H9 (cell line): ENCODE data around the gene ZBTB8OS. TPM values are rescaled to one million over a fixed set of nuclear protein-coding genes. Genes with fewer than 3 reads are reported as not detected.

Source experiments
- DNase-seq: peaks from one replicate; pipeline ENCODE4 v3.0.0-alpha.2; 2017
- H2AFZ ChIP-seq: one replicate; pipeline ENCODE4 v1.6.1; 2013; ENCODE audit warnings: mild to moderate bottlenecking, low read length, control low read depth, moderate library complexity
- H2AK5ac ChIP-seq: 2 replicates; pipeline ENCODE4 v1.6.1; 2013; ENCODE audit warnings: low read length, control low read depth, mixed read lengths; ENCODE audit not compliant: insufficient read length
- H2BK120ac ChIP-seq: one replicate; pipeline ENCODE4 v1.6.1; 2013; ENCODE audit warnings: low read depth, mild to moderate bottlenecking, low read length, control low read depth, inconsistent platforms; ENCODE audit not compliant: poor library complexity, severe bottlenecking
- H2BK12ac ChIP-seq: 2 replicates; pipeline ENCODE4 v1.6.1; 2013; ENCODE audit warnings: low read length, control low read depth, mixed read lengths, low read depth; ENCODE audit not compliant: insufficient read length
- H2BK15ac ChIP-seq: 2 replicates; pipeline ENCODE4 v1.6.1; 2013; ENCODE audit warnings: low read depth, low read length, control low read depth
- H2BK20ac ChIP-seq: one replicate; pipeline ENCODE4 v1.6.1; 2013; ENCODE audit warnings: low read depth, mild to moderate bottlenecking, low read length, control low read depth, inconsistent platforms; ENCODE audit not compliant: poor library complexity, severe bottlenecking
- H2BK5ac ChIP-seq: 2 replicates; pipeline ENCODE4 v1.6.1; 2013; ENCODE audit warnings: low read length, control low read depth, mixed read lengths; ENCODE audit not compliant: insufficient read length
- H3K14ac ChIP-seq: 2 replicates; pipeline ENCODE4 v1.6.1; 2013; ENCODE audit warnings: low read length, control low read depth; ENCODE audit not compliant: insufficient read depth
- H3K18ac ChIP-seq: 2 replicates; pipeline ENCODE4 v1.6.1; 2013; ENCODE audit warnings: low read depth, mild to moderate bottlenecking, mixed read lengths, low read length, control low read depth; ENCODE audit not compliant: insufficient read length
- H3K23ac ChIP-seq: 2 replicates; pipeline ENCODE4 v1.6.1; 2013; ENCODE audit warnings: low read length, control low read depth, mixed read lengths, low read depth; ENCODE audit not compliant: insufficient read length
- H3K23me2 ChIP-seq: 2 replicates; pipeline ENCODE4 v1.6.1; 2013; ENCODE audit warnings: low read depth, mild to moderate bottlenecking, mixed read lengths, low read length, control low read depth; ENCODE audit not compliant: insufficient read length, poor library complexity, severe bottlenecking
- H3K27ac ChIP-seq: 2 replicates; pipeline ENCODE4 v1.5.1; 2013; ENCODE audit warnings: low read length, control low read depth, mixed read lengths, low read depth; ENCODE audit not compliant: insufficient read length
- H3K27me3 ChIP-seq: 2 replicates; pipeline ENCODE4 v1.6.1; 2013; ENCODE audit warnings: low read length, control low read depth, inconsistent platforms; ENCODE audit not compliant: insufficient read depth
- H3K4ac ChIP-seq: 2 replicates; pipeline ENCODE4 v1.6.1; 2013; ENCODE audit warnings: low read depth, mild to moderate bottlenecking, control low read depth, inconsistent platforms, low read length, moderate library complexity
- H3K4me1 ChIP-seq: 2 replicates; pipeline ENCODE4 v1.6.1; 2013; ENCODE audit warnings: low read length, control low read depth, inconsistent platforms; ENCODE audit not compliant: insufficient read depth
- H3K4me2 ChIP-seq: 2 replicates; pipeline ENCODE4 v1.6.1; 2013; ENCODE audit warnings: low read length, control low read depth, mixed read lengths; ENCODE audit not compliant: insufficient read length, insufficient read depth
- H3K56ac ChIP-seq: 2 replicates; pipeline ENCODE4 v1.6.1; 2013; ENCODE audit warnings: low read depth, mild to moderate bottlenecking, mixed read lengths, low read length, control low read depth; ENCODE audit not compliant: insufficient read length
- H3K79me1 ChIP-seq: 2 replicates; pipeline ENCODE4 v1.6.1; 2013; ENCODE audit warnings: low read depth, mild to moderate bottlenecking, moderate library complexity, low read length, control low read depth, inconsistent platforms; ENCODE audit not compliant: insufficient read depth, poor library complexity, severe bottlenecking
- H3K79me2 ChIP-seq: 2 replicates; pipeline ENCODE4 v1.6.1; 2013; ENCODE audit warnings: low read length, control low read depth, inconsistent platforms; ENCODE audit not compliant: insufficient read depth
- H3K9ac ChIP-seq: 2 replicates; pipeline ENCODE4 v1.6.1; 2013; ENCODE audit warnings: low read length, control low read depth, mixed read lengths; ENCODE audit not compliant: insufficient read length; ENCODE audit errors: extremely low read depth
- H3K9me3 ChIP-seq: one replicate; pipeline ENCODE4 v1.6.1; 2013; ENCODE audit warnings: low read depth, low read length, inconsistent platforms; ENCODE audit not compliant: control insufficient read depth
- H3T11ph ChIP-seq: one replicate; pipeline ENCODE4 v1.6.1; 2013; ENCODE audit warnings: mild to moderate bottlenecking, low read length, control low read depth, inconsistent platforms
- H4K20me1 ChIP-seq: one replicate; pipeline ENCODE4 v1.6.1; 2013; ENCODE audit not compliant: control insufficient read depth, insufficient read length, insufficient read depth
- H4K5ac ChIP-seq: 2 replicates; pipeline ENCODE4 v1.6.1; 2013; ENCODE audit warnings: low read depth, mild to moderate bottlenecking, mixed read lengths, low read length, control low read depth; ENCODE audit not compliant: insufficient read length
- H4K8ac ChIP-seq: replicated peaks from 2 replicates; pipeline ENCODE4 v1.6.1; 2013; ENCODE audit warnings: low read length, control low read depth, mixed read lengths, low read depth; ENCODE audit not compliant: insufficient read length
- H4K91ac ChIP-seq: 2 replicates; pipeline ENCODE4 v1.6.1; 2013; ENCODE audit warnings: low read depth, mild to moderate bottlenecking, moderate library complexity, mixed read lengths, low read length, control low read depth; ENCODE audit not compliant: insufficient read length
- H3K27ac Mint-ChIP-seq, 3 experiments: 2 replicates in 2 of 3; 3 replicates in 1 of 3; pipeline ENCODE4 v1.8.0; 2020 to 2021; ENCODE audit warnings: mixed read lengths in 3 of 3, mild to moderate bottlenecking in 1 of 3, moderate library complexity in 1 of 3
- H3K27me3 Mint-ChIP-seq: 2 replicates; pipeline ENCODE4 v1.8.0; 2021; ENCODE audit warnings: low read depth, mild to moderate bottlenecking, moderate library complexity, mixed read lengths
- H3K36me3 Mint-ChIP-seq, 3 experiments: 2 replicates in 2 of 3; 3 replicates in 1 of 3; pipeline ENCODE4 v1.8.0; 2020 to 2021; ENCODE audit warnings: low read depth in 3 of 3, mixed read lengths in 3 of 3; ENCODE audit not compliant: insufficient read depth in 1 of 3
- H3K4me1 Mint-ChIP-seq, 2 experiments: 2 replicates each; pipeline ENCODE4 v1.8.0; 2020; ENCODE audit warnings: mixed read lengths in 2 of 2
- H3K4me3 Mint-ChIP-seq, 2 experiments: 2 replicates in 1 of 2; 3 replicates in 1 of 2; pipeline ENCODE4 v1.8.0; 2020 to 2021; ENCODE audit warnings: mild to moderate bottlenecking in 2 of 2, mixed read lengths in 2 of 2, moderate library complexity in 1 of 2
- H3K9me3 Mint-ChIP-seq, 2 experiments: 2 replicates in 1 of 2; 3 replicates in 1 of 2; pipeline ENCODE4 v1.8.0; 2020; ENCODE audit warnings: mild to moderate bottlenecking in 2 of 2, mixed read lengths in 2 of 2, moderate library complexity in 1 of 2
- CTCF ChIP-seq: fragments of 200-600 bp; sonication (generic); conservative IDR thresholded peaks from 3 replicates; pipeline ENCODE4 v1.8.0; 2021; ENCODE audit warnings: antibody characterized with exemption, mild to moderate bottlenecking
- WGBS: extraction: QIAGEN DNeasy Blood & Tissue Kit; methylation state at CpG from one replicate; pipeline ENCODE4 v1.1.7; 2013; ENCODE audit warnings: missing lambda C conversion rate, low lambda C conversion rate, mixed read lengths; ENCODE audit not compliant: insufficient read length; ENCODE audit errors: extremely low coverage; 5-methylcytosine and 5-hydroxymethylcytosine counted together
- total RNA-seq: library from RNA; stranded (reverse); gene quantifications from 2 replicates; pipeline ENCODE4 v1.2.1, GENCODE V29; 2021

The ZBTB8OS gene
- total RNA-seq, 1 experiment from 2014 or later, result 59.4 TPM

DNA sequence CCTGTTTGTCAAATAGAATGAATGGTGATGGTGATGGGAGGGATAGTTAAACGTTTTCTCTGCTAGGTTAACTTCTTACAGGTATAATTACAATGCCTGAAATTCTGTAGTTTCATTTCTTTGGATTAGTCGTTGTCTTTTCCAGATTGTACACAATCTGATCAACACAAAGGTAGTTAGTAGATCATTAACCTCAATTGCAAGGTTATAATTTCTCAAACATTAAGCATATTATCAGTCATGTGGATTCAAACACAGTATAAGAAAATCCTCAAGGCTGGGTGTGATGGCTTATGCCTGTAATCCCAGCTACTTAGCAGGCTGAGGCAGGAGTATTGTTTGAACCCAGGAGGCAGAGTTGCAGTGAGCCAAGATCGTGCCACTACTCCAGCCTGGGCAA is 31.6 kb upstream of the ZBTB8OS start:
- H3K27me3 ChIP-seq, result no peaks in the 10 kb centered on the region
- no peak for TF ChIP-seq CTCF
- H3K4me1 ChIP-seq, result no peaks in the 10 kb centered on the region
- H3K27ac Mint-ChIP-seq, result no peak overlapping the region; a peak in 1 of 7 replicates
- no peak overlapping the region for H3K4ac ChIP-seq
- H3K4me3 Mint-ChIP-seq, result no peak overlapping the region
- H4K5ac ChIP-seq, result no peak overlapping the region
- peaks cover 41 to 82% (median 70%) of the 10 kb centered on the region in 3 experiments for H3K36me3 Mint-ChIP-seq
- H3K9me3 Mint-ChIP-seq, result no peaks in the 10 kb centered on the region
- H2BK20ac ChIP-seq, result no peak overlapping the region
- H3K79me1 ChIP-seq, result no peaks in the 10 kb centered on the region
- H2AK5ac ChIP-seq, result no peak overlapping the region
- no peak overlapping the region for H3K56ac ChIP-seq
- H2BK5ac ChIP-seq, result no peak overlapping the region
- no peak overlapping the region for H4K8ac ChIP-seq
- no peak overlapping the region for H2AFZ ChIP-seq
- DNase-seq, result no peak
- no peaks in the 10 kb centered on the region for H3K79me2 ChIP-seq
- no peaks in the 10 kb centered on the region for H3K27me3 Mint-ChIP-seq
- no peak overlapping the region for H3K18ac ChIP-seq
- no peak overlapping the region for H3T11ph ChIP-seq
- H2BK15ac ChIP-seq, result no peak overlapping the region
- no peak overlapping the region for H2BK120ac ChIP-seq
- no peaks in the 10 kb centered on the region for H4K20me1 ChIP-seq
- no peaks in the 10 kb centered on the region for H3K23me2 ChIP-seq
- no peak overlapping the region for H4K91ac ChIP-seq
- no peak overlapping the region for H3K23ac ChIP-seq
- H3K4me2 ChIP-seq, result no peak overlapping the region
- H3K4me1 Mint-ChIP-seq, result no peaks in the 10 kb centered on the region
- H3K27ac ChIP-seq, result no peak overlapping the region
- H3K9me3 ChIP-seq, result no peaks in the 10 kb centered on the region
- H3K9ac ChIP-seq, result no peak overlapping the region
- H2BK12ac ChIP-seq, result no peak overlapping the region
- no CpG with 5 or more reads among the region's 3 CpGs for WGBS
- H3K14ac ChIP-seq, result no peak overlapping the region
